Osteoblast (primary cell): ENCODE measurements around the gene NRG3. TPM values are rescaled to one million over a fixed set of nuclear protein-coding genes. Genes with fewer than 3 reads are reported as not detected.

Experiments used
- DNase-seq: peaks from one replicate; pipeline ENCODE4 v3.0.0; 2011; ENCODE audit warnings: low spot score, mixed read lengths; ENCODE audit not compliant: insufficient read length; ENCODE audit errors: missing footprints
- H2AFZ ChIP-seq: 2 replicates; pipeline ENCODE4 v1.6.0; 2011; ENCODE audit warnings: mild to moderate bottlenecking, low read length
- H3K27ac ChIP-seq: 2 replicates; pipeline ENCODE4 v1.5.1; 2011; ENCODE audit warnings: mild to moderate bottlenecking, low read depth, low read length, moderate library complexity
- H3K27me3 ChIP-seq: 2 replicates; pipeline ENCODE4 v1.6.0; 2012; ENCODE audit warnings: mild to moderate bottlenecking, control low read depth, inconsistent platforms, low read length, moderate library complexity; ENCODE audit not compliant: insufficient read depth
- H3K36me3 ChIP-seq: 2 replicates; pipeline ENCODE4 v1.5.1; 2011; ENCODE audit warnings: mild to moderate bottlenecking, low read length, control low read depth, moderate library complexity; ENCODE audit not compliant: insufficient read depth
- H3K4me1 ChIP-seq: 2 replicates; pipeline ENCODE4 v1.5.1; 2011; ENCODE audit warnings: mild to moderate bottlenecking, low read length, control low read depth, moderate library complexity; ENCODE audit not compliant: insufficient read depth
- H3K4me2 ChIP-seq: 2 replicates; pipeline ENCODE4 v1.6.0; 2011; ENCODE audit warnings: mild to moderate bottlenecking, low read length; ENCODE audit not compliant: insufficient read depth
- H3K4me3 ChIP-seq: fragments of 200-600 bp; sonication (generic); 3 replicates; pipeline ENCODE4 v1.5.1; 2012; ENCODE audit warnings: mild to moderate bottlenecking, low read length, inconsistent platforms; ENCODE audit not compliant: insufficient read depth
- H3K79me2 ChIP-seq: 2 replicates; pipeline ENCODE4 v1.6.0; 2012; ENCODE audit warnings: mild to moderate bottlenecking, low read length, control low read depth, inconsistent platforms; ENCODE audit not compliant: insufficient read depth
- H3K9me3 ChIP-seq: 2 replicates; pipeline ENCODE4 v1.5.1; 2011; ENCODE audit warnings: low read depth, low read length, control low read depth
- H4K20me1 ChIP-seq: 2 replicates; pipeline ENCODE4 v1.6.0; 2012; ENCODE audit warnings: mild to moderate bottlenecking, low read length, control low read depth; ENCODE audit not compliant: insufficient read depth
- CTCF ChIP-seq: IDR thresholded peaks from 2 replicates; pipeline ENCODE4 v1.5.1; 2011; ENCODE audit warnings: mild to moderate bottlenecking, low read depth, low read length, moderate library complexity; ENCODE audit errors: extremely low read depth
- total RNA-seq: library from RNA; depleted of rRNA; stranded (reverse); fragments of >200 nt; gene quantifications from 2 replicates; pipeline ENCODE4 v1.2.3, GENCODE V29; 2012

NRG3 gene
- total RNA-seq, 1 donor, result not detected

- H3K27ac ChIP-seq, result no peak overlapping the region
These were observed 661.7 kb downstream of the NRG3 start for GRCh38 chr10:82536668-82537067.

GRCh38 chr10:82538272-82538671 lies 663.3 kb downstream of the NRG3 start:
- H3K27me3 ChIP-seq, result no peaks in the 10 kb centered on the region
- no peak overlapping the region for H2AFZ ChIP-seq
- H3K36me3 ChIP-seq, result no peaks in the 10 kb centered on the region
- no peak overlapping the region for H3K4me3 ChIP-seq
- H4K20me1 ChIP-seq, result no peaks in the 10 kb centered on the region
- H3K4me1 ChIP-seq, result no peaks in the 10 kb centered on the region
- no peaks in the 10 kb centered on the region for H3K9me3 ChIP-seq
- TF ChIP-seq CTCF, result no peak
- no peak overlapping the region for H3K4me2 ChIP-seq
- no peak for DNase-seq
- H3K27ac ChIP-seq, result no peak overlapping the region
- H3K79me2 ChIP-seq, result no peaks in the 10 kb centered on the region

More at GRCh38 chr10:82536668-82537067, 661.7 kb downstream of the NRG3 start:
- Histone ChIP-seq H3K79me2 (no peaks in the 10 kb centered on the region), H3K9me3 (no peaks in the 10 kb centered on the region), H3K4me2 (no peak overlapping the region), H2AFZ (no peak overlapping the region), H3K27me3 (no peaks in the 10 kb centered on the region), H3K4me1 (no peaks in the 10 kb centered on the region), H3K4me3 (no peak overlapping the region), H3K36me3 (no peaks in the 10 kb centered on the region), H4K20me1 (no peaks in the 10 kb centered on the region)
- DNase-seq, result no peak
- TF ChIP-seq CTCF, result no peak

- DNase-seq, result peak; percentile 2
- Histone ChIP-seq H3K79me2 (no peaks in the 10 kb centered on the region), H3K36me3 (no peaks in the 10 kb centered on the region), H3K4me2 (no peak overlapping the region), H4K20me1 (no peaks in the 10 kb centered on the region), H2AFZ (no peak overlapping the region), H3K4me3 (no peak overlapping the region), H3K27ac (no peak overlapping the region), H3K4me1 (no peaks in the 10 kb centered on the region), H3K9me3 (no peaks in the 10 kb centered on the region), H3K27me3 (no peaks in the 10 kb centered on the region)
- no peak for TF ChIP-seq CTCF
These were observed 668.6 kb downstream of the NRG3 start for GRCh38 chr10:82543631-82544030.

- H3K4me3 ChIP-seq, result no peak overlapping the region
- no peak overlapping the region for H2AFZ ChIP-seq
- H4K20me1 ChIP-seq, result no peaks in the 10 kb centered on the region
- no peaks in the 10 kb centered on the region for H3K79me2 ChIP-seq
- H3K9me3 ChIP-seq, result no peaks in the 10 kb centered on the region
- peak; percentile 11 for DNase-seq
- no peak for TF ChIP-seq CTCF
- H3K4me2 ChIP-seq, result no peak overlapping the region
- H3K27me3 ChIP-seq, result no peaks in the 10 kb centered on the region
- no peaks in the 10 kb centered on the region for H3K36me3 ChIP-seq
- H3K27ac ChIP-seq, result no peak overlapping the region
- H3K4me1 ChIP-seq, result no peaks in the 10 kb centered on the region
These were observed 669.4 kb downstream of the NRG3 start for GRCh38 chr10:82544377-82544776.
